K562 (cell line): ENCODE measurements around the gene UCN. TPM values are rescaled to one million over a fixed set of nuclear protein-coding genes. Genes with fewer than 3 reads are reported as not detected.
A peak's percentile ranks its signal among the peaks of the same experiment; 100 is the strongest.

Source experiments
- BCL6 ChIP-seq: fragments of 250-450 bp; sonication (Bioruptor Pico); IDR thresholded peaks from 2 replicates; pipeline ENCODE4 v1.4.0; 2020
- CBX8 ChIP-seq: fragments of 200-600 bp; sonication (generic); IDR thresholded peaks from 2 replicates; pipeline ENCODE4 v1.6.1; 2012; ENCODE audit warnings: borderline replicate concordance, mixed run types, low read depth, mild to moderate bottlenecking, moderate library complexity, mixed read lengths, low read length, control low read depth, inconsistent platforms; ENCODE audit not compliant: poor library complexity, severe bottlenecking; ENCODE audit errors: extremely low read depth
- CEBPB ChIP-seq: fragments of 450-650 bp; IDR thresholded peaks from 2 replicates; pipeline ENCODE4 v1.6.1; 2016; ENCODE audit warnings: missing genetic modification characterization, missing compliant biosample characterization
- CHCHD3 ChIP-seq: fragments of 250-450 bp; sonication (Bioruptor Pico); IDR thresholded peaks from 2 replicates; pipeline ENCODE4 v2.1.2; 2022; ENCODE audit warnings: mild to moderate bottlenecking
- FOXP1 ChIP-seq: sonication (generic); formaldehyde crosslinking; IDR thresholded peaks from 2 replicates; pipeline ENCODE4 v1.8.0; 2022; ENCODE audit warnings: mild to moderate bottlenecking, missing genetic modification reagents
- GMEB1 ChIP-seq: fragments of 250-450 bp; sonication (Bioruptor Pico); IDR thresholded peaks from 2 replicates; pipeline ENCODE4 v1.4.0; 2020; ENCODE audit warnings: mild to moderate bottlenecking
- HLTF ChIP-seq: fragments of 450-650 bp; IDR thresholded peaks from 2 replicates; pipeline ENCODE4 v1.6.1; 2016
- HNRNPL ChIP-seq: fragments of 200-400 bp; formaldehyde crosslinking; IDR thresholded peaks from 2 replicates; pipeline ENCODE4 v1.6.1; 2017; ENCODE audit warnings: low read depth, mild to moderate bottlenecking, low read length
- NFATC3 ChIP-seq: fragments of 450-650 bp; IDR thresholded peaks from 2 replicates; pipeline ENCODE4 v1.6.1; 2017; ENCODE audit warnings: mild to moderate bottlenecking
- POLR2G ChIP-seq: fragments of 200-400 bp; formaldehyde crosslinking; IDR thresholded peaks from 2 replicates; pipeline ENCODE4 v1.6.1; 2017; ENCODE audit warnings: low read depth, mild to moderate bottlenecking, antibody characterized with exemption, low read length, moderate library complexity
- PRDM10 ChIP-seq: fragments of 450-650 bp; IDR thresholded peaks from 2 replicates; pipeline ENCODE4 v1.6.1; 2018; ENCODE audit not compliant: partially characterized antibody
- ZNF239 ChIP-seq: fragments of 250-450 bp; sonication (Bioruptor Pico); IDR thresholded peaks from 2 replicates; pipeline ENCODE4 v1.4.0; 2020; ENCODE audit warnings: mild to moderate bottlenecking
- ZNF263 ChIP-seq: sonication (generic); formaldehyde crosslinking; IDR thresholded peaks from 2 replicates; pipeline ENCODE4 v1.8.0; 2022; ENCODE audit warnings: mild to moderate bottlenecking, missing genetic modification reagents, borderline replicate concordance
- ZNF347 ChIP-seq: fragments of 450-650 bp; formaldehyde crosslinking; IDR thresholded peaks from 2 replicates; pipeline ENCODE4 v1.4.0; 2020; ENCODE audit warnings: low read depth, mild to moderate bottlenecking, moderate library complexity
- ZNF398 ChIP-seq: fragments of 250-450 bp; sonication (Bioruptor Pico); IDR thresholded peaks from 2 replicates; pipeline ENCODE4 v1.8.0; 2021; ENCODE audit warnings: moderate library complexity, mild to moderate bottlenecking, inconsistent platforms
- ZNF699 ChIP-seq: fragments of 250-450 bp; sonication (Bioruptor Pico); IDR thresholded peaks from 2 replicates; pipeline ENCODE4 v1.8.0; 2021; ENCODE audit warnings: mild to moderate bottlenecking, moderate library complexity; ENCODE audit not compliant: insufficient replicate concordance
- polyA plus RNA-seq, 8 experiments: library from polyadenylated mRNA; depleted of rRNA in 4 of 8; stranded (reverse) in 5 of 8; unstranded in 3 of 8; fragments of >200 nt; fragmentation: Nextera tagmentation in 2 of 8; fragmentation: Illumina TruSeq in 1 of 8; extraction: Ambion mirVana in 2 of 8; extraction: Trizol in 1 of 8; gene quantifications; 2 replicates each; pipeline versions ENCODE4 v1.2.1 to v1.2.3, GENCODE V29; 2011 to 2014; ENCODE audit warnings: inconsistent platforms in 1 of 8, missing spikeins in 1 of 8
- total RNA-seq, 7 experiments: library from RNA; depleted of rRNA in 6 of 7; stranded (reverse); fragments of >200 nt in 6 of 7; fragmentation: Illumina TruSeq in 2 of 7; extraction: Trizol in 2 of 7; gene quantifications; 2 replicates each; pipeline versions ENCODE4 v1.2.1 to v1.2.3, GENCODE V29; 2011 to 2021; ENCODE audit warnings: low replicate concordance in 1 of 7
- TF ChIP-seq, protein P1 (sequence below): sonication (generic); formaldehyde crosslinking; IDR thresholded peaks from 2 replicates; pipeline ENCODE4 v1.8.0; 2022; ENCODE audit warnings: mild to moderate bottlenecking, missing genetic modification reagents
- TF ChIP-seq, protein P2 (sequence below): fragments of 450-650 bp; IDR thresholded peaks from 2 replicates; pipeline ENCODE4 v1.6.1; 2016; ENCODE audit warnings: antibody characterized with exemption

The UCN gene
- total and polyA plus RNA-seq, 9 of the 15 experiments (the other 6 are each of a cell fraction or from before 2014, with no cell fraction given): 0.10 to 2.7 (median 0.43) TPM

DNA sequence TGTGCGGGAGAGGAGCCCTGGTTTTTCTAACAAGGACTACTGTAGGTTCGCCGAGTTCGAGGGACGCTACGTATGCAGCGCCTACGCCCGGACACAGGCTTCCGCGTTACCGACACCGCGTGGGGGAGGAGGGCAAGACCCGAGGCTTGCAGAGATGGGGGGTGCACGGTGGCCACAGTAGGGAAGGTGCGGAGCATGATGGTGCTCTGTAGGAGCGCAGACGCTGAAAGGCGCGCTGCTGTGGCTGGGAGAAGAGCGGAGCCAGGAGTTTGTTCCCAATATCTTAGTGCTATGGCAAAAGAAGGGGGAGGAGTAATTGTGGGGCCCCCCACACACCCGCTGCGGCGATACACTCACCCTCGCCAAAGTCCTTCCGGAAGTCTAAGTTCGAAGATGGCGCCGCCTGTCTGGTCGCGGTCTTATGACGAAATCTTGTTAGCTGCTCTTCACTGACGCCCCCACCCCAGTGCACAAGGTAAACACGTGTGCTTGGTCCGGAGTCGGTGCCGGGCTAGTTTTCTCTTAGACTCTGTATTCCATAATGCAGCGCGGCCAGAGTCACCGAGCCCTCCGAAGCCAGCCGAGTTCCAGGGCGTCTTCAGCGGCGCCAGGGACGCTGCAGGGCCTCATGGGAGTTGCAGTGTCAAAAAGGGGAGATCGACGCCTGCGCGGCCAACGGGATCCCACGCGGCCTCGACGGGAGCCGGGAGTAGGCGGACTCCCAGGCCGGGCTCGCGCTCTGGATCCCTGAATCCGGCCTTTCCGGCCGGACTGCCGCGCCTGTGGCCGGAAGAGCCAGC lies 48.3 kb upstream of the UCN start, which contains the start of gene GTF3C2 (continued):
- no peak for TF ChIP-seq ZNF699 (CRISPR knock-in tag)
- TF ChIP-seq GMEB1 (CRISPR knock-in tag): peak; percentile 63
- peak; percentile 27; the same call in 1 of the 2 replicates for TF ChIP-seq FOXP1 (CRISPR knock-in tag)
- TF ChIP-seq NFATC3: 0 out of 2 replicates have a peak, but pooled peaks have one; percentile 28
- TF ChIP-seq ZNF347 (CRISPR knock-in tag): no peak
- TF ChIP-seq, protein P1, sequence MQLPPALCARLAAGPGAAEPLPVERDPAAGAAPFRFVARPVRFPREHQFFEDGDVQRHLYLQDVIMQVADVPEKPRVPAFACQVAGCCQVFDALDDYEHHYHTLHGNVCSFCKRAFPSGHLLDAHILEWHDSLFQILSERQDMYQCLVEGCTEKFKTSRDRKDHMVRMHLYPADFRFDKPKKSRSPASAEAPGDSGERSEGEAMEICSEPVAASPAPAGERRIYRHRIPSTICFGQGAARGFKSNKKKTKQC: peak; percentile 12
- no peak for TF ChIP-seq BCL6 (CRISPR knock-in tag)
- peak; percentile 45; the same call in 1 of the 2 replicates for TF ChIP-seq HLTF
- no peak for TF ChIP-seq ZNF398 (CRISPR knock-in tag)
- TF ChIP-seq HNRNPL: no peak
- TF ChIP-seq, protein P2, sequence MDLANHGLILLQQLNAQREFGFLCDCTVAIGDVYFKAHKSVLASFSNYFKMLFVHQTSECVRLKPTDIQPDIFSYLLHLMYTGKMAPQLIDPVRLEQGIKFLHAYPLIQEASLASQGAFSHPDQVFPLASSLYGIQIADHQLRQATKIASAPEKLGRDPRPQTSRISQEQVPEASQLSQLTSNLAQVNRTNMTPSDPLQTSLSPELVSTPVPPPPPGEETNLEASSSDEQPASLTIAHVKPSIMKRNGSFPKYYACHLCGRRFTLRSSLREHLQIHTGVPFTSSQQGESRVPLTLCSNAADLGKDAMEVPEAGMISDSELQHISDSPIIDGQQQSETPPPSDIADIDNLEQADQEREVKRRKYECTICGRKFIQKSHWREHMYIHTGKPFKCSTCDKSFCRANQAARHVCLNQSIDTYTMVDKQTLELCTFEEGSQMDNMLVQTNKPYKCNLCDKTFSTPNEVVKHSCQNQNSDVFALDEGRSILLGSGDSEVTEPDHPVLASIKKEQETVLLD: peak; percentile 28; the same call in 1 of the 2 replicates
- no peak for TF ChIP-seq CHCHD3
- peak; percentile 35; the same call in 1 of the 2 replicates for TF ChIP-seq ZNF263
- peak; percentile 90 for TF ChIP-seq POLR2G
- peak; percentile 99 for TF ChIP-seq PRDM10
- no peak for TF ChIP-seq CBX8
- TF ChIP-seq CEBPB (tag): peak; percentile 86
- TF ChIP-seq ZNF239 (CRISPR knock-in tag): no peak
